Measurements from ENCODE around the gene CAMTA1. TPM values are rescaled to one million over a fixed set of nuclear protein-coding genes. Genes with fewer than 3 reads are reported as not detected.

Gene CAMTA1
- total RNA-seq, 1 experiment from 2014 or later = 69.5 TPM

DNA sequence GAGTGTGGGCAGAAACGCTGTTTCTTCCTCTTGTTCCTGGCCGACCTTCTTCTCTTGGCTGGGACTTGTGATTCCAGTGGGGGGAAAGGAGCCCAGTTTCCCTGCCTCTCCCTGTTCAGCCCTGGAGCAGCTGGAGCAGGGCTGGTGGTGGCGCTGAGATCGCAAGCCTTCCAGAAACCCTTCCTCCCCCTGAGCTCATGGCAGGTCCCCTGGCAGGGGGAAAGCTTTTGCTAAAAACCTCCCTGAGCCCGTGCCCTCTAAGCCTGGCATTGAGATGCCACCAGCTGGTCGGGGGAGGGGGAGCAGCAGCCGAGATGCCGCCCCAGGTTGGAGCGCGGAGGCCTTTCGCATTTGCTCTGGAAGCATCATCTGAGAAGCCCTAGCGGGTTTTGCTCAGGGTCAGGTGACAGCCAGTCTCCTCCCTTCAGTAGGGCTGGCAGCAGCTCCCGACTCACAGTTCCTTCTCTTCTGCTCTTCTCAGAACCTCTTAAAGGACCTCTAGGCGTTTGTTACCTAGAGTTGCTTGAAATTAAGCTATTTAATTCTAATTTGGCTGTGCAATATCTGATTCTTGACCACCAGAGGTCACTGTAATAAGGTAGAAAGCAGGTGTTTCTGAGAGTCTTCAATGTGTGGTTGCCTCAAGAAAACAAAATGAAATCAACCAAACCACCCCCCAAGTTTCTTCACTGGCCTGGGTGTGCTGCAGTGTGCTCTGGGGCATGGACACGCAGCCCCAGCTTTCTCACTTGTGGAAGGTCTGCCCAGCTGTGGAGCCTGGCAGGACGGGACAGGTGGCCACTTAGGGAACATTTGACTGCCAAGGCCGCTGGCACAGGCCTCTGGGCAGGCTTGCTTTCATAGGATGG lies 257.3 kb downstream of the CAMTA1 start:
- Histone ChIP-seq H3K27me3 (ENCODE audit: insufficient read depth, low read length) (peaks cover 11% of the 10 kb centered on the region), H3K36me3 (ENCODE audit: control insufficient read depth in 1 of 2, insufficient read depth in 2 of 2, low read length in 2 of 2) (no peaks in the 10 kb centered on the region), H3K9me3 (ENCODE audit: control insufficient read depth in 1 of 2, insufficient read depth in 1 of 2, low read depth in 1 of 2, low read length in 2 of 2) (no peaks in the 10 kb centered on the region), H2AFZ (ENCODE audit: low read depth, low read length, poor library complexity, severe bottlenecking) (no peak overlapping the region), H3K9ac (ENCODE audit: low read length) (no peak overlapping the region), H3K27ac (ENCODE audit: low read depth, low read length) (no peak overlapping the region), H3K79me2 (ENCODE audit: insufficient read depth, low read length) (no peaks in the 10 kb centered on the region), H3K4me2 (ENCODE audit: low read length) (no peak overlapping the region), H3K4me1 (ENCODE audit: control insufficient read depth in 1 of 2, insufficient read depth in 2 of 2, low read length in 2 of 2) (no peaks in the 10 kb centered on the region), H3K9me2 (ENCODE audit: insufficient read depth) (no peaks in the 10 kb centered on the region), H4K20me1 (ENCODE audit: insufficient read depth) (no peaks in the 10 kb centered on the region), H3K4me3 (replicated peaks in 1 of 2; ENCODE audit: low read depth in 1 of 2, low read length in 2 of 2) (no peak overlapping the region)
- TF ChIP-seq SIN3A (IDR thresholded peaks at IDR 0.05; ENCODE audit: low read depth) = no peak
- TF ChIP-seq, protein P1, sequence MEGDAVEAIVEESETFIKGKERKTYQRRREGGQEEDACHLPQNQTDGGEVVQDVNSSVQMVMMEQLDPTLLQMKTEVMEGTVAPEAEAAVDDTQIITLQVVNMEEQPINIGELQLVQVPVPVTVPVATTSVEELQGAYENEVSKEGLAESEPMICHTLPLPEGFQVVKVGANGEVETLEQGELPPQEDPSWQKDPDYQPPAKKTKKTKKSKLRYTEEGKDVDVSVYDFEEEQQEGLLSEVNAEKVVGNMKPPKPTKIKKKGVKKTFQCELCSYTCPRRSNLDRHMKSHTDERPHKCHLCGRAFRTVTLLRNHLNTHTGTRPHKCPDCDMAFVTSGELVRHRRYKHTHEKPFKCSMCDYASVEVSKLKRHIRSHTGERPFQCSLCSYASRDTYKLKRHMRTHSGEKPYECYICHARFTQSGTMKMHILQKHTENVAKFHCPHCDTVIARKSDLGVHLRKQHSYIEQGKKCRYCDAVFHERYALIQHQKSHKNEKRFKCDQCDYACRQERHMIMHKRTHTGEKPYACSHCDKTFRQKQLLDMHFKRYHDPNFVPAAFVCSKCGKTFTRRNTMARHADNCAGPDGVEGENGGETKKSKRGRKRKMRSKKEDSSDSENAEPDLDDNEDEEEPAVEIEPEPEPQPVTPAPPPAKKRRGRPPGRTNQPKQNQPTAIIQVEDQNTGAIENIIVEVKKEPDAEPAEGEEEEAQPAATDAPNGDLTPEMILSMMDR (IDR thresholded peaks at IDR 0.05 in 2 of 3, conservative IDR thresholded peaks at IDR 0.05 in 1 of 3; ENCODE audit: borderline replicate concordance in 1 of 3, insufficient read depth in 1 of 3, low read depth in 2 of 3, low read length in 2 of 3) = peak; percentile 49 to 74 (median 69)
- peak; percentile 75 for TF ChIP-seq RAD21 (IDR thresholded peaks at IDR 0.05; ENCODE audit: low read depth)
- ATAC-seq (peak; percentile 87), DNase-seq (ENCODE audit: low read depth, low spot score) (peak; percentile 10)
- BruUV-seq (replicated peaks) = no TSS peak
- ChIA-PET POLR2A (no interaction called here), RAD21 (ENCODE audit: low non-redundant PET in 1 of 2, low total read pairs in 2 of 2, uncharacterized antibody in 2 of 2, unreplicated experiment in 2 of 2) (interaction anchor here (0.8 to 1.0 kb wide), 4 partner anchors 165 to 605 kb away, joined by 4 to 9 read pairs (median 4); no protein-coding TSS in a partner anchor), CTCF (interaction anchor here (0.6 to 3.4 kb wide), 30 partner anchors 8 to 837 kb away, joined by 3 to 76 read pairs (median 4); partner anchors contain the start of gene CAMTA1)
- intact Hi-C loops (cut with micrococcal nuclease) = loop anchor here (1.0 kb wide), 2 partner anchors 166 to 605 kb away; no protein-coding TSS in a partner anchor

DNA sequence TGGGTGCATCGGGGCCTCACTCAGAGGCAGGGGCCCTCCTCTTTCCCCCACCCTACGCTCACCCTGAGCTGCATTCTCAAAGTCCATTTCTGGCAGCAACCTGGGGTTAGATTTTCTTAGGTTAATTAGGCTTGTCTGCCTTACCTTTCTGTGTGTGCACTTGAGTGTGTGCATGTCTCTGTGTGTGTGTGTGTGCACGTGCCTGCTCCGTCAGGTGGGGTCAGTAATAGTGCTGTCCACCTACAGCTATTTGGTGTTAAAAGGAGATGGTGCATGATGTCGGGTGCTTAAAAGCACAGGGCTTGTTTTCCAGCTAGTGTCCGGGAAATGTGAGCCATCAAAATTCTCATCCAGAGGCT lies 257.9 kb downstream of the CAMTA1 start:
- Histone ChIP-seq H3K27ac (ENCODE audit: low read depth, low read length) (no peak overlapping the region), H3K79me2 (ENCODE audit: insufficient read depth, low read length) (no peaks in the 10 kb centered on the region), H3K36me3 (ENCODE audit: control insufficient read depth in 1 of 2, insufficient read depth in 2 of 2, low read length in 2 of 2) (no peaks in the 10 kb centered on the region), H4K20me1 (ENCODE audit: insufficient read depth) (no peaks in the 10 kb centered on the region), H3K4me3 (replicated peaks in 1 of 2; ENCODE audit: low read depth in 1 of 2, low read length in 2 of 2) (no peak overlapping the region), H2AFZ (ENCODE audit: low read depth, low read length, poor library complexity, severe bottlenecking) (no peak overlapping the region), H3K9ac (ENCODE audit: low read length) (no peak overlapping the region), H3K4me1 (ENCODE audit: control insufficient read depth in 1 of 2, insufficient read depth in 2 of 2, low read length in 2 of 2) (no peaks in the 10 kb centered on the region), H3K27me3 (ENCODE audit: insufficient read depth, low read length) (peaks cover 11% of the 10 kb centered on the region), H3K4me2 (ENCODE audit: low read length) (no peak overlapping the region), H3K9me2 (ENCODE audit: insufficient read depth) (no peaks in the 10 kb centered on the region), H3K9me3 (ENCODE audit: control insufficient read depth in 1 of 2, insufficient read depth in 1 of 2, low read depth in 1 of 2, low read length in 2 of 2) (no peaks in the 10 kb centered on the region)
- intact Hi-C loops (cut with micrococcal nuclease) = no loop called here
- CTCF ChIA-PET = interaction anchor here (0.8 to 3.4 kb wide), 16 partner anchors 9 to 605 kb away, joined by 3 to 76 read pairs (median 5); partner anchors contain the start of gene CAMTA1
- DNase-seq (ENCODE audit: low read depth, low spot score) = no peak
- BruUV-seq (replicated peaks) = no TSS peak
- POLR2A ChIA-PET = no interaction called here
- no peak for ATAC-seq
- no peak for TF ChIP-seq ELF1 (IDR thresholded peaks at IDR 0.05; ENCODE audit: borderline replicate concordance, low read depth)
- TF ChIP-seq TCF7L2 (IDR thresholded peaks at IDR 0.05; ENCODE audit: borderline replicate concordance, extremely low read depth, insufficient read depth, insufficient read length) = no peak
- TF ChIP-seq POLR2A (IDR thresholded peaks at IDR 0.05; ENCODE audit: borderline replicate concordance, extremely low read depth, insufficient read depth, insufficient read length) = no peak
- TF ChIP-seq ZNF274 (IDR thresholded peaks at IDR 0.05; ENCODE audit: low read depth, low read length) = no peak
- TF ChIP-seq CEBPB (IDR thresholded peaks at IDR 0.05; ENCODE audit: low read depth) = no peak
- TF ChIP-seq, protein P2, sequence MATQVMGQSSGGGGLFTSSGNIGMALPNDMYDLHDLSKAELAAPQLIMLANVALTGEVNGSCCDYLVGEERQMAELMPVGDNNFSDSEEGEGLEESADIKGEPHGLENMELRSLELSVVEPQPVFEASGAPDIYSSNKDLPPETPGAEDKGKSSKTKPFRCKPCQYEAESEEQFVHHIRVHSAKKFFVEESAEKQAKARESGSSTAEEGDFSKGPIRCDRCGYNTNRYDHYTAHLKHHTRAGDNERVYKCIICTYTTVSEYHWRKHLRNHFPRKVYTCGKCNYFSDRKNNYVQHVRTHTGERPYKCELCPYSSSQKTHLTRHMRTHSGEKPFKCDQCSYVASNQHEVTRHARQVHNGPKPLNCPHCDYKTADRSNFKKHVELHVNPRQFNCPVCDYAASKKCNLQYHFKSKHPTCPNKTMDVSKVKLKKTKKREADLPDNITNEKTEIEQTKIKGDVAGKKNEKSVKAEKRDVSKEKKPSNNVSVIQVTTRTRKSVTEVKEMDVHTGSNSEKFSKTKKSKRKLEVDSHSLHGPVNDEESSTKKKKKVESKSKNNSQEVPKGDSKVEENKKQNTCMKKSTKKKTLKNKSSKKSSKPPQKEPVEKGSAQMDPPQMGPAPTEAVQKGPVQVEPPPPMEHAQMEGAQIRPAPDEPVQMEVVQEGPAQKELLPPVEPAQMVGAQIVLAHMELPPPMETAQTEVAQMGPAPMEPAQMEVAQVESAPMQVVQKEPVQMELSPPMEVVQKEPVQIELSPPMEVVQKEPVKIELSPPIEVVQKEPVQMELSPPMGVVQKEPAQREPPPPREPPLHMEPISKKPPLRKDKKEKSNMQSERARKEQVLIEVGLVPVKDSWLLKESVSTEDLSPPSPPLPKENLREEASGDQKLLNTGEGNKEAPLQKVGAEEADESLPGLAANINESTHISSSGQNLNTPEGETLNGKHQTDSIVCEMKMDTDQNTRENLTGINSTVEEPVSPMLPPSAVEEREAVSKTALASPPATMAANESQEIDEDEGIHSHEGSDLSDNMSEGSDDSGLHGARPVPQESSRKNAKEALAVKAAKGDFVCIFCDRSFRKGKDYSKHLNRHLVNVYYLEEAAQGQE (IDR thresholded peaks at IDR 0.05; ENCODE audit: low read depth) = no peak
- TF ChIP-seq EZH2 (IDR thresholded peaks at IDR 0.05) = no peak
- TF ChIP-seq EZH2phosphoT487 (IDR thresholded peaks at IDR 0.05; ENCODE audit: borderline replicate concordance) = no peak
- TF ChIP-seq EGR1 (IDR thresholded peaks at IDR 0.05; ENCODE audit: low read depth) = no peak
- no peak for TF ChIP-seq FOSL1 (IDR thresholded peaks at IDR 0.05; ENCODE audit: low read depth)
- no peak for TF ChIP-seq RAD21 (IDR thresholded peaks at IDR 0.05; ENCODE audit: low read depth)
- RAD21 ChIA-PET (ENCODE audit: low non-redundant PET in 1 of 2, low total read pairs in 2 of 2, uncharacterized antibody in 2 of 2, unreplicated experiment in 2 of 2) = interaction anchor here (0.9 to 1.0 kb wide), 3 partner anchors 164 to 604 kb away, joined by 4 to 9 read pairs (median 5); no protein-coding TSS in a partner anchor

Measured in HCT116 (cell line).